Sigmoid colon (tissue), 4 donors: ENCODE data around the gene SLPI.

Experiments used
- CTCF ChIP-seq, 4 experiments: fragments of 450-650 bp in 3 of 4; fragments of 200-600 bp in 1 of 4; IDR thresholded peaks; one replicate each; pipeline ENCODE4 v1.5.1; 2016 to 2019; ENCODE audit warnings: antibody characterized with exemption in 4 of 4, mild to moderate bottlenecking in 3 of 4, moderate library complexity in 2 of 4
- POLR2A ChIP-seq, 2 donors: fragments of 450-650 bp; IDR thresholded peaks; one replicate each; pipeline ENCODE4 v1.6.1; 2016; ENCODE audit warnings: antibody characterized with exemption in 2 of 2, mild to moderate bottlenecking in 2 of 2, moderate library complexity in 2 of 2
- POLR2AphosphoS5 ChIP-seq, 4 donors: sonication (generic); formaldehyde crosslinking; IDR thresholded peaks; one replicate each; pipeline ENCODE4 v1.6.1; 2017; ENCODE audit warnings: antibody characterized with exemption in 4 of 4

- TF ChIP-seq POLR2A (IDR thresholded peaks at IDR 0.05) = no peak
- no peak for TF ChIP-seq CTCF (IDR thresholded peaks at IDR 0.05)
- TF ChIP-seq POLR2AphosphoS5 (IDR thresholded peaks at IDR 0.05) = no peak
Measured at GRCh38 chr20:45289942-45290676, 35.7 kb upstream of the SLPI start.
